HEK293 (cell line): ENCODE measurements around the gene ATF6.
A peak's percentile ranks its signal among the peaks of the same experiment; 100 is the strongest.

Experiments used
- BCL11B ChIP-seq: fragments of 450-650 bp; formaldehyde crosslinking; IDR thresholded peaks from 2 replicates; pipeline ENCODE4 v1.5.1; 2016; ENCODE audit warnings: low read depth, missing biosample characterization, missing genetic modification characterization
- FEZF1 ChIP-seq: fragments of 450-650 bp; formaldehyde crosslinking; IDR thresholded peaks from 2 replicates; pipeline ENCODE4 v1.5.1; 2016; ENCODE audit warnings: missing biosample characterization, missing genetic modification characterization
- GLI4 ChIP-seq: fragments of 450-650 bp; formaldehyde crosslinking; IDR thresholded peaks from 2 replicates; pipeline ENCODE4 v1.5.1; 2016; ENCODE audit warnings: missing biosample characterization, missing genetic modification characterization
- HOXD13 ChIP-seq: sonication (generic); formaldehyde crosslinking; IDR thresholded peaks from 2 replicates; pipeline ENCODE4 v1.8.0; 2022; ENCODE audit warnings: missing genetic modification reagents, borderline replicate concordance
- MZF1 ChIP-seq: fragments of 450-650 bp; formaldehyde crosslinking; IDR thresholded peaks from 2 replicates; pipeline ENCODE4 v1.5.1; 2017; ENCODE audit warnings: missing biosample characterization, missing genetic modification characterization, borderline replicate concordance
- OSR2 ChIP-seq: fragments of 450-650 bp; formaldehyde crosslinking; IDR thresholded peaks from 2 replicates; pipeline ENCODE4 v1.5.1; 2016; ENCODE audit warnings: missing biosample characterization, missing genetic modification characterization
- SCRT1 ChIP-seq: fragments of 450-650 bp; formaldehyde crosslinking; IDR thresholded peaks from 2 replicates; pipeline ENCODE4 v1.5.1; 2016; ENCODE audit warnings: missing biosample characterization, missing genetic modification characterization, borderline replicate concordance
- SCRT2 ChIP-seq: fragments of 450-650 bp; formaldehyde crosslinking; IDR thresholded peaks from 2 replicates; pipeline ENCODE4 v1.5.1; 2016; ENCODE audit warnings: missing biosample characterization, missing genetic modification characterization
- YY1 ChIP-seq: fragments of 450-650 bp; formaldehyde crosslinking; IDR thresholded peaks from 2 replicates; pipeline ENCODE4 v1.5.1; 2018; ENCODE audit warnings: missing biosample characterization, missing genetic modification characterization
- ZBTB20 ChIP-seq: fragments of 450-650 bp; formaldehyde crosslinking; IDR thresholded peaks from 2 replicates; pipeline ENCODE4 v1.5.1; 2016; ENCODE audit warnings: missing biosample characterization, missing genetic modification characterization
- ZEB2 ChIP-seq: fragments of 450-650 bp; formaldehyde crosslinking; IDR thresholded peaks from 2 replicates; pipeline ENCODE4 v1.5.1; 2016; ENCODE audit warnings: missing biosample characterization, missing genetic modification characterization
- ZFP69B ChIP-seq: fragments of 450-650 bp; formaldehyde crosslinking; IDR thresholded peaks from 2 replicates; pipeline ENCODE4 v1.5.1; 2016; ENCODE audit warnings: missing biosample characterization, missing genetic modification characterization
- ZNF10 ChIP-seq: fragments of 450-650 bp; formaldehyde crosslinking; IDR thresholded peaks from 2 replicates; pipeline ENCODE4 v1.5.1; 2017; ENCODE audit warnings: missing biosample characterization, missing genetic modification characterization
- ZNF138 ChIP-seq: fragments of 450-650 bp; formaldehyde crosslinking; IDR thresholded peaks from 2 replicates; pipeline ENCODE4 v1.5.1; 2016; ENCODE audit warnings: missing biosample characterization, missing genetic modification characterization, borderline replicate concordance
- ZNF174 ChIP-seq: fragments of 450-650 bp; formaldehyde crosslinking; IDR thresholded peaks from 2 replicates; pipeline ENCODE4 v1.5.0; 2017; ENCODE audit warnings: missing biosample characterization, mild to moderate bottlenecking, missing genetic modification characterization
- ZNF274 ChIP-seq, 2 experiments: fragments of 200-500 bp in 1 of 2; fragments of 450-650 bp in 1 of 2; sonication (Bioruptor generic) in 1 of 2; formaldehyde crosslinking in 1 of 2; IDR thresholded peaks; 2 replicates each; pipeline versions ENCODE4 v1.5.1 to v1.6.1; 2014 to 2016; ENCODE audit warnings: borderline replicate concordance in 1 of 2, inconsistent platforms in 1 of 2, low read length in 1 of 2, missing biosample characterization in 1 of 2, missing genetic modification characterization in 1 of 2
- ZNF324 ChIP-seq: fragments of 450-650 bp; formaldehyde crosslinking; IDR thresholded peaks from 2 replicates; pipeline ENCODE4 v1.5.1; 2016; ENCODE audit warnings: missing biosample characterization, missing genetic modification characterization
- ZNF350 ChIP-seq: fragments of 450-650 bp; formaldehyde crosslinking; IDR thresholded peaks from 2 replicates; pipeline ENCODE4 v1.5.0; 2017; ENCODE audit warnings: missing biosample characterization, mild to moderate bottlenecking, missing genetic modification characterization
- ZNF473 ChIP-seq: fragments of 450-650 bp; formaldehyde crosslinking; IDR thresholded peaks from 2 replicates; pipeline ENCODE4 v1.5.1; 2017; ENCODE audit warnings: missing biosample characterization, missing genetic modification characterization
- ZNF548 ChIP-seq: fragments of 450-650 bp; formaldehyde crosslinking; IDR thresholded peaks from 2 replicates; pipeline ENCODE4 v1.5.1; 2016; ENCODE audit warnings: missing biosample characterization, missing genetic modification characterization
- ZNF560 ChIP-seq: fragments of 450-650 bp; formaldehyde crosslinking; IDR thresholded peaks from 2 replicates; pipeline ENCODE4 v1.5.1; 2017; ENCODE audit warnings: missing biosample characterization, missing genetic modification characterization, borderline replicate concordance
- ZNF571 ChIP-seq: fragments of 450-650 bp; formaldehyde crosslinking; IDR thresholded peaks from 2 replicates; pipeline ENCODE4 v1.5.0; 2017; ENCODE audit warnings: missing biosample characterization, missing genetic modification characterization
- ZNF654 ChIP-seq: fragments of 450-650 bp; formaldehyde crosslinking; IDR thresholded peaks from 2 replicates; pipeline ENCODE4 v1.5.1; 2016; ENCODE audit warnings: low read depth, missing biosample characterization, missing genetic modification characterization
- ZNF677 ChIP-seq: fragments of 450-650 bp; IDR thresholded peaks from 2 replicates; pipeline ENCODE4 v1.5.0; 2018; ENCODE audit warnings: missing biosample characterization, mild to moderate bottlenecking, missing genetic modification characterization, moderate library complexity
- ZNF76 ChIP-seq: fragments of 450-650 bp; formaldehyde crosslinking; IDR thresholded peaks from 2 replicates; pipeline ENCODE4; 2016; ENCODE audit warnings: low read depth, missing biosample characterization, missing genetic modification characterization, borderline replicate concordance
- ZNF830 ChIP-seq: fragments of 450-650 bp; IDR thresholded peaks from 2 replicates; pipeline ENCODE4 v1.5.0; 2018; ENCODE audit warnings: missing biosample characterization, missing genetic modification characterization, low read depth, mild to moderate bottlenecking, moderate library complexity
- ZSCAN23 ChIP-seq: fragments of 450-650 bp; formaldehyde crosslinking; IDR thresholded peaks from 2 replicates; pipeline ENCODE4 v1.5.1; 2016; ENCODE audit warnings: missing biosample characterization, missing genetic modification characterization
- ZXDB ChIP-seq: fragments of 450-650 bp; formaldehyde crosslinking; IDR thresholded peaks from 2 replicates; pipeline ENCODE4 v1.5.1; 2016; ENCODE audit warnings: missing biosample characterization, missing genetic modification characterization
- TF ChIP-seq, protein P1 (sequence below): fragments of 450-650 bp; formaldehyde crosslinking; IDR thresholded peaks from 2 replicates; pipeline ENCODE4; 2016; ENCODE audit warnings: missing biosample characterization, missing genetic modification characterization
- TF ChIP-seq, protein P2 (sequence below): fragments of 450-650 bp; formaldehyde crosslinking; IDR thresholded peaks from 2 replicates; pipeline ENCODE4 v1.5.1; 2016; ENCODE audit warnings: missing biosample characterization, missing genetic modification characterization, low read depth
- TF ChIP-seq, protein P3 (sequence below): fragments of 450-650 bp; formaldehyde crosslinking; IDR thresholded peaks from 2 replicates; pipeline ENCODE4 v1.5.1; 2016; ENCODE audit warnings: missing biosample characterization, missing genetic modification characterization
- TF ChIP-seq, protein P4 (sequence below): fragments of 450-650 bp; formaldehyde crosslinking; IDR thresholded peaks from 2 replicates; pipeline ENCODE4 v1.5.1; 2016; ENCODE audit warnings: missing biosample characterization, missing genetic modification characterization

Gene ATF6

DNA sequence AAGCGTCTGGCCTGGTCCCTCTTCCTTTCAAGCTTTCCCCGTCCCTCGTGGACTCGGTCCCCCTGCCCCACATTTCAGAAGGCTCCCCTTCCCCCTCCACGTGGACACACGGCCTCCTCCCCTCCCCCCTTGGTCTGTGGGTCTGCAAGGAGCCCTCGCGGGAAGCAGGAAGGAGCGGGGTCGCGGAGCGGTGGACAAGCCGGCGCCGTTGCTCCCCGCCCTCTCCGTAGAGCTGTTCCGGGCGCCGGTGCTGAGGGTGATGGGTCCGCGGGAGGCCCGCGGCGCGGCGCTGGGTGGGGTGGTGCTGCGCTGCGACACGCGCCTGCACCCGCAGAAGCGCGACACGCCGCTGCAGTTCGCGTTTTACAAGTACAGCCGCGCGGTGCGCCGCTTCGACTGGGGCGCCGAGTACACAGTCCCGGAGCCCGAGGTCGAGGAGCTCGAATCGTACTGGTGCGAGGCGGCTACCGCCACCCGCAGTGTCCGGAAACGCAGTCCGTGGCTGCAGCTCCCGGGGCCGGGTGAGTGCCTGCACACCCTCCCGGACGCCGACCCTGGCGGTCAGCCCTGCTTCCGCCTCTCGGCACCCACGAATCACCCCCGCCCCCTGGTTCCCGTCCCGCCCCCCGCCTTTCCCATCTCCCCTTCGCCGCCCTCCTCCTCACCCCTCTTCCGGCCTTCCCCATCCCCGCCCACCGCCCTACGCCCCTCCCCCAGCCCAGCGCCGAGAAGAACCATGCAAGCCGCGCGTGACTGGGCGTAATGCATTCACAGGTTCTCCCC lies 39.5 kb upstream of the ATF6 start (continued):
- TF ChIP-seq MZF1 (tag by site-specific recombination): no peak
- no peak for TF ChIP-seq ZNF548
- TF ChIP-seq ZBTB20 (tag by site-specific recombination): peak; percentile 72; the same call in 1 of the 2 replicates
- no peak for TF ChIP-seq ZNF830 (tag by site-specific recombination)
- TF ChIP-seq HOXD13 (CRISPR knock-in tag): no peak
- TF ChIP-seq ZNF174 (tag by site-specific recombination): no peak
- TF ChIP-seq ZNF473 (tag by site-specific recombination): no peak
- TF ChIP-seq ZNF324 (tag by site-specific recombination): no peak; the same call in 1 of the 2 replicates
- TF ChIP-seq, protein P1, sequence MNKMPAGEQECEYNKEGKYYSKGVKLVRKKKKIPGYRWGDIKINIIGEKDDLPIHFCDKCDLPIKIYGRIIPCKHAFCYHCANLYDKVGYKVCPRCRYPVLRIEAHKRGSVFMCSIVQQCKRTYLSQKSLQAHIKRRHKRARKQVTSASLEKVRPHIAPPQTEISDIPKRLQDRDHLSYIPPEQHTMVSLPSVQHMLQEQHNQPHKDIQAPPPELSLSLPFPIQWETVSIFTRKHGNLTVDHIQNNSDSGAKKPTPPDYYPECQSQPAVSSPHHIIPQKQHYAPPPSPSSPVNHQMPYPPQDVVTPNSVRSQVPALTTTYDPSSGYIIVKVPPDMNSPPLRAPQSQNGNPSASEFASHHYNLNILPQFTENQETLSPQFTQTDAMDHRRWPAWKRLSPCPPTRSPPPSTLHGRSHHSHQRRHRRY (tag by site-specific recombination): 0 out of 2 replicates have a peak, but pooled peaks have one; percentile 31
- no peak for TF ChIP-seq ZNF571 (tag by site-specific recombination)
- peak; percentile 68 for TF ChIP-seq ZNF76
- TF ChIP-seq OSR2 (tag by site-specific recombination): peak; percentile 78
- TF ChIP-seq ZXDB (tag by site-specific recombination): peak; percentile 50
- TF ChIP-seq, protein P2, sequence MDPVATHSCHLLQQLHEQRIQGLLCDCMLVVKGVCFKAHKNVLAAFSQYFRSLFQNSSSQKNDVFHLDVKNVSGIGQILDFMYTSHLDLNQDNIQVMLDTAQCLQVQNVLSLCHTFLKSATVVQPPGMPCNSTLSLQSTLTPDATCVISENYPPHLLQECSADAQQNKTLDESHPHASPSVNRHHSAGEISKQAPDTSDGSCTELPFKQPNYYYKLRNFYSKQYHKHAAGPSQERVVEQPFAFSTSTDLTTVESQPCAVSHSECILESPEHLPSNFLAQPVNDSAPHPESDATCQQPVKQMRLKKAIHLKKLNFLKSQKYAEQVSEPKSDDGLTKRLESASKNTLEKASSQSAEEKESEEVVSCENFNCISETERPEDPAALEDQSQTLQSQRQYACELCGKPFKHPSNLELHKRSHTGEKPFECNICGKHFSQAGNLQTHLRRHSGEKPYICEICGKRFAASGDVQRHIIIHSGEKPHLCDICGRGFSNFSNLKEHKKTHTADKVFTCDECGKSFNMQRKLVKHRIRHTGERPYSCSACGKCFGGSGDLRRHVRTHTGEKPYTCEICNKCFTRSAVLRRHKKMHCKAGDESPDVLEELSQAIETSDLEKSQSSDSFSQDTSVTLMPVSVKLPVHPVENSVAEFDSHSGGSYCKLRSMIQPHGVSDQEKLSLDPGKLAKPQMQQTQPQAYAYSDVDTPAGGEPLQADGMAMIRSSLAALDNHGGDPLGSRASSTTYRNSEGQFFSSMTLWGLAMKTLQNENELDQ (tag by site-specific recombination): no peak
- no peak for TF ChIP-seq BCL11B
- TF ChIP-seq YY1 (tag by site-specific recombination): no peak
- TF ChIP-seq SCRT2 (tag by site-specific recombination): no peak
- TF ChIP-seq ZNF350: no peak
- TF ChIP-seq ZNF560 (tag by site-specific recombination): no peak
- TF ChIP-seq ZEB2: peak; percentile 87
- TF ChIP-seq ZNF654 (tag by site-specific recombination): no peak
- peak; percentile 60; the same call in 1 of the 2 replicates for TF ChIP-seq GLI4 (tag by site-specific recombination)
- TF ChIP-seq, protein P3, sequence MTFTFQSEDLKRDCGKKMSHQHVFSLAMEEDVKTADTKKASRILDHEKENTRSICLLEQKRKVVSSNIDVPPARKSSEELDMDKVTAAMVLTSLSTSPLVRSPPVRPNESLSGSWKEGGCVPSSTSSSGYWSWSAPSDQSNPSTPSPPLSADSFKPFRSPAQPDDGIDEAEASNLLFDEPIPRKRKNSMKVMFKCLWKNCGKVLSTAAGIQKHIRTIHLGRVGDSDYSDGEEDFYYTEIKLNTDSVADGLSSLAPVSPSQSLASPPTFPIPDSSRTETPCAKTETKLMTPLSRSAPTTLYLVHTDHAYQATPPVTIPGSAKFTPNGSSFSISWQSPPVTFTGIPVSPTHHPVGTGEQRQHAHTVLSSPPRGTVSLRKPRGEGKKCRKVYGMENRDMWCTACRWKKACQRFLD (tag by site-specific recombination): no peak
- TF ChIP-seq, protein P4, sequence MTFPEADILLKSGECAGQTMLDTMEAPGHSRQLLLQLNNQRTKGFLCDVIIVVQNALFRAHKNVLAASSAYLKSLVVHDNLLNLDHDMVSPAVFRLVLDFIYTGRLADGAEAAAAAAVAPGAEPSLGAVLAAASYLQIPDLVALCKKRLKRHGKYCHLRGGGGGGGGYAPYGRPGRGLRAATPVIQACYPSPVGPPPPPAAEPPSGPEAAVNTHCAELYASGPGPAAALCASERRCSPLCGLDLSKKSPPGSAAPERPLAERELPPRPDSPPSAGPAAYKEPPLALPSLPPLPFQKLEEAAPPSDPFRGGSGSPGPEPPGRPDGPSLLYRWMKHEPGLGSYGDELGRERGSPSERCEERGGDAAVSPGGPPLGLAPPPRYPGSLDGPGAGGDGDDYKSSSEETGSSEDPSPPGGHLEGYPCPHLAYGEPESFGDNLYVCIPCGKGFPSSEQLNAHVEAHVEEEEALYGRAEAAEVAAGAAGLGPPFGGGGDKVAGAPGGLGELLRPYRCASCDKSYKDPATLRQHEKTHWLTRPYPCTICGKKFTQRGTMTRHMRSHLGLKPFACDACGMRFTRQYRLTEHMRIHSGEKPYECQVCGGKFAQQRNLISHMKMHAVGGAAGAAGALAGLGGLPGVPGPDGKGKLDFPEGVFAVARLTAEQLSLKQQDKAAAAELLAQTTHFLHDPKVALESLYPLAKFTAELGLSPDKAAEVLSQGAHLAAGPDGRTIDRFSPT (tag by site-specific recombination): 0 out of 2 replicates have a peak, but pooled peaks have one; percentile 22
- TF ChIP-seq ZNF274 (IDR thresholded peaks at IDR 0.05; ENCODE audit: low read length): no peak
- TF ChIP-seq ZNF274 (tag by site-specific recombination; IDR thresholded peaks at IDR 0.05; ENCODE audit: borderline replicate concordance): no peak
- TF ChIP-seq SCRT1 (tag by site-specific recombination): no peak
- TF ChIP-seq ZNF138 (tag by site-specific recombination): no peak
- no peak for TF ChIP-seq ZNF677 (tag by site-specific recombination)
- no peak for TF ChIP-seq ZSCAN23 (tag by site-specific recombination)
- TF ChIP-seq ZFP69B (tag by site-specific recombination): 0 out of 2 replicates have a peak, but pooled peaks have one; percentile 13
- TF ChIP-seq ZNF10 (tag by site-specific recombination): no peak; the same call in 1 of the 2 replicates
- TF ChIP-seq FEZF1 (tag by site-specific recombination): no peak
